GM18517 (cell line): ENCODE measurements around the gene CDKL5.
"Not testable (repeated sequence)": the region's sequence is repeated elsewhere in the genome, so short reads cannot be mapped to it uniquely, and the experiment has no call there.

Experiments
- ATAC-seq: cut with Tn5 transposase; IDR thresholded peaks from one replicate; pipeline ENCODE4 v1.9.1; 2021; ENCODE audit warnings: mild to moderate bottlenecking, moderate library complexity; ENCODE audit not compliant: unreplicated experiment

CDKL5 gene

GRCh38 chrX:18425199-18426003 is at the start of gene CDKL5:
Gene CDKL5, plus strand, starts transcription at chrX:18425608. Its CDS starts 81,489 bp downstream, at chrX:18507097.
- ATAC-seq, result peak; percentile 88

DNA sequence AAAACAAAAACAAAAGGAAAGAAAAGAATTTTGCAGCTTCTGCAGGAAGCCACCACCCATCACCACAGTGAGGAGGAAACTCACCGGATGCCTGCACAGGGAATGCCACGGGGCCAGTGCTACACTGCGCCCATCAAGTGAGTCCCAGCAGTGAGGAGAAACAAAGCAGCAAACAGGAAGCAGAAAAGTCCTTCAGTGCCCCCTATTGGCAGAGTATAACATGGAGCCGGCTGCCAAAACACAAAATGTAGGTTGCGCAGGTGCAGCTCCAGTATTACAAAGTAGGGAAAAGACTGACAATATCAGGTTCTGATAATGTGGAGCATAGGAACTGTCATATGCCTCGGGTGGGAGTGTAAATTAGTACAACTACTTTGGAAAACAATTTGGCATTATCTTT is 47.6 kb upstream of the CDKL5 start:
- no peak for ATAC-seq

DNA sequence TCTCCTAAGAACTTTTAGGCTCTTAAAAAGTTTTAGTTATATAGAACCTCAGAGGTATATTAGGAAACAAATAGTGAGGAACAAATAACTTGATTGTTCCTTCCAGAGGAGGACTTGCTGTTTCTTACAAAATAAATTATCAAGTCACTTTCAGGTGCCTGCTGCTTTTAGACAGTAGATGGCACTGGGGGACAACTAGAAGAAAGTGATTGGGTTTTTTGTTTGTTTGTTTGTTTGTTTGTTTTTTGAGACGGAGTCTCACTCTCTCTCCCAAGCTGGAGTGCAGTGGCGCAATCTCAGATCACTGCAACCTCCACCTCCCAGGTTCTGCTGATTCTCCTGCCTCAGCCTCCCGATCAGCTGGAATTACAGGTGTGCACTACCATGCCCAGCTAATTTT is 35.4 kb upstream of the CDKL5 start:
- no peak for ATAC-seq

DNA sequence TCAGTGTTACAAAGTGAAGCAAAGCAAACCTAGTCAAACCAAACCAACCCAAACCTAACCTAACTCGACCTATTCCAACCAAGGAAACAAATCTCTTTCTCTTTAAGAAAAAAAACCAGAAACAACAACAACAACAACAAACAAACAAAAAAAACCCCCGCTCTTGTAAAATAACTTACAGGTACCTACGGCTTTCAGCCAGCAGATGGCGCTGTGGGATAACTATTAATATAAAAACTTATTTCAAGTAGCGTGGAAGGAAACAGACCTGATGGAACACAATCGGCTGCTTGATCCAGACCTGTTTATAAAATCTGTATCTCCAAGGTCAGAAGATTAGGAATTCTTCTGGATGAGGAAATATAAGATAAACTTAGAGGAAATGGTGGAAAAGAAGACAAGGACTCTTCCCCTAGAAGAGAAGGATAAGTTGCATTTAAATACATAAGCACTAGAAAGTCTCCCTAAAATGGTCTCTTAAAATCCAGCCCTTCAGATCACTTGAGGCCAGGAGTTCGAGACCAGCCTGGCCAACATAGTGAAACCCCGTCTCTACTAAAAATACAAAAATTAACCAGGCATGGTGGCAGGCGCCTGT is 34.4 kb upstream of the CDKL5 start:
- no peak for ATAC-seq

DNA sequence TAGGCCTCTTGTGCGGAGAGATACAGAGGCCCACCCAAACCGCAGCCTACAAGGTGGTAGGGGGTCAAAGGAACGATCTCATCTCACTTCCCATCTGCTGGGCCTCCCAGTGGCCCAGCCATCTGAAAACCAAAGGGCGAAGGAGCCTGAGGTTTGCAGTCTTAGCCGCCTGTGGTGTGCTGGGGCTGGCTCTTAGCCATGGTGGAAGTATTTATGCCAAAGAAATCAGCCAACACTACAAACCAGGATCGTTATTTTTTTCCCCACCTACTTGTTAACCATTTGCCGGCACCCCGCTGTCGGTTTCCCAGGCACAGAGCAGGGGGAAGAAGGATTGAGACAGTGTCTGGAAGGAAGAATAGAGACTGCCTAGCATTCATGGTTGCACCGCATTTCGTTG is 30.9 kb upstream of the CDKL5 start:
- ATAC-seq, result no peak

- ATAC-seq, result no peak
Measured at GRCh38 chrX:18401848-18402213, 23.6 kb upstream of the CDKL5 start.

- no peak for ATAC-seq
Measured at GRCh38 chrX:18406531-18407266, 18.7 kb upstream of the CDKL5 start.

- no peak for ATAC-seq
Measured at GRCh38 chrX:18410038-18410437, 15.4 kb upstream of the CDKL5 start.

DNA sequence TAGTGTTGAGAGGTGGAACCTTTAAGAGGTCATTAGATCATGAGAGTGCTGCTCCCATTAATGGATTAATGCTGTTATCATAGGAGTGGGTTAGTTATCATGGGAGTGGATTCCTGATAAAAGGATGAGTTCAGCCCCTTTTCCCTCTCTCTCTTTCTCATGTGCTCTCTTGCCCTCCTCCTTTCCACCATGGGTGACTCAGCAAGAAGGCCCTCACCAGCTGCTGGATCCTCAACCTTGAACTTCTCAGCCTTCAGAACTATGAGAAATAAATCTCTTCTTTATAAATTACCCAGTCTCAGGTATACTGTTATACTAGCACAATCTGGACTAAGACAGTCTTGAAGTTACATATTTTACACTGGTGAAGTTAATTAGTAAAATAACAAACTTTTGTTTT is 10.0 kb upstream of the CDKL5 start:
- no peak for ATAC-seq

- ATAC-seq, result no peak
Measured at GRCh38 chrX:18422325-18422724, 3.1 kb upstream of the CDKL5 start.

GRCh38 chrX:18422886-18423285 is 2.5 kb upstream of the CDKL5 start:
- no peak for ATAC-seq

DNA sequence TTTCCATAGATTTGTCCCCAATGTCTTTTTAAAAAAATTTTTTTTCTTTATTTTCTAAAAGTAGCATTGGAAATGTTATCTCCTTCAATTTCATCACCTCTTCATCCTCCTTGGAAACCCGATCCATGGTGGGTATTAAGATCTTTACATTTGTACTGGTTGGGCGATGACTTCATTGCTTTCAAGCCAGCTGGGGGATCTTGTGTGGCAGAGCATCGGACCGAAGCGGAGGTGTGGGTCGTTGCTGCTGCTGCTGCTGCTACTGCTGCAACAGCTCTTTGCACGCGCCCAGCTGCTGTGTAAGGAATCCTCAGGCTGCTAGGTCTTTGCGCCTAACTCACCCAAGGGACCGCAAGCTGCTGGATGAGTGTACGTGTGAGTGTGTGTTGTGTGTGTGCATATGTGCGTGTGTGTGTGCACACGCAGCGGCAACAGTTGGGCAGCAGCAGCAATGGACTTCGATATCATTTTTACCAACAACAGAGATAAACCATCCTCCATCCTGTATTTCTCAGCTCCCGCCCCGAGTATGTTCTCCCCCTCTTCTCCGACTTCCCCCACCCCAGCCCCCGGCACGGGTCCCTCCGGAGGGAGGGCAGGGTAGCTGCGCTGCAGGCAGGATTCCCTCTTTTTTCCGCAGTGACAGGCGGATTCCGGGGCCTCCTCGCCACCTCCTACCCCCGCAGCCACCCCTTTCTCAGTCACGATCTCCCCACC is 768 bp upstream of the CDKL5 start:
- no peak for ATAC-seq

- no peak for ATAC-seq
Measured at GRCh38 chrX:18426004-18426320, 554 bp downstream of the CDKL5 start.

- no peak for ATAC-seq
Measured at GRCh38 chrX:18428006-18428405, 2.6 kb downstream of the CDKL5 start.

GRCh38 chrX:18433288-18433687 is 7.9 kb downstream of the CDKL5 start:
- not testable (repeated sequence) for ATAC-seq

DNA sequence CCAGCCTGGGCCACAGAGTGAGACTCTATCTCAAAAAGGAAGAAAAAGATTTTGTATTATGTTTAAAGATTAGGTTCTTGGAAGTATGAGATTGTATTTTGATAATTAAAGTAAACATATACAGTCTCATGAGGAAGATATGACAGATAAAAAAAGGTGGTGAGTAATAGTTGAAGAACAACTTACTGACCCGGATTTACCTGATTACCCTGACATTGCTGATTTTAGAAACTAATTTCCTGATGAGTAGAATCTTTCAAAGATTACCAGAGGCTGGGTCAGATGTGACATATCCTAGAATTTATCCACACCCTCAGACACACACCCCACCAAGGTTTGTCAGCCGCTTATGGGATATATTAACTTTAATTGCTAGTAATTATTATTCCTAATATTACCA is 9.5 kb downstream of the CDKL5 start:
- ATAC-seq, result no peak

GRCh38 chrX:18436017-18436416 is 10.6 kb downstream of the CDKL5 start:
- no peak for ATAC-seq

GRCh38 chrX:18440835-18441234 is 15.4 kb downstream of the CDKL5 start:
- ATAC-seq, result no peak

- ATAC-seq, result no peak
Measured at GRCh38 chrX:18441780-18442367, 16.5 kb downstream of the CDKL5 start.

GRCh38 chrX:18448416-18448815 is 23.0 kb downstream of the CDKL5 start:
- ATAC-seq, result no peak

DNA sequence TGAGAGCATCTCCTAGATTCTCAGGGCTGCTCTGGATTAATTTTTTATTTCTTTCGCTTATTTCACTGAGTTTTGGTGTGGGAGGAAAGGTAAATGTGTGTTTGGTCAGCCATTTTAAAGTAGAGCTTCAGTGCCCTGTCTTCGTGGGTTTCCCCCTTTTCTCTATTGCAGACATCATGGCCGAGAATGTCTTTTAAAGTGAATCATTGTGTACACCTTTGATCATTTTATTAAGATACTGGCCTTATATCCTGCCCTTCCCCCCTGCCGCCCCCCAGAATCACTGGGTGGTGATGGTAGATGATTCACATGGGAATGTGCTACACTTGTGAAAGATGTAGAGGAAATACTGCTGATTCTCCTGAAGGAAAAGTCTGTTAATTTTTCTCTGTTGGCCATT is 23.8 kb downstream of the CDKL5 start:
- no peak for ATAC-seq
